ENCODE data around the gene KLHL21.
"Not testable (repeated sequence)": the region's sequence is repeated elsewhere in the genome, so short reads cannot be mapped to it uniquely, and the experiment has no call there.

The KLHL21 gene

GRCh38 chr1:6603238-6603914 is 707 bp upstream of the KLHL21 start:
- Histone ChIP-seq H3K9ac (ENCODE audit: low read length) (peak overlapping the region; percentile 81), H3K4me3 (ENCODE audit: low read depth in 1 of 2, low read length in 2 of 2) (peak overlapping the region; percentile 48 to 69), H3K27ac (ENCODE audit: low read depth, low read length) (peak overlapping the region; percentile 99), H3K9me3 (ENCODE audit: low read length) (no peaks in the 10 kb centered on the region), H3K36me3 (ENCODE audit: insufficient read depth, low read length) (peaks cover 10% of the 10 kb centered on the region), H3K27me3 (ENCODE audit: control insufficient read depth in 1 of 2, insufficient read depth in 2 of 2, low read length in 2 of 2) (no peaks in the 10 kb centered on the region), H3K4me1 (ENCODE audit: insufficient read depth, low read length) (peaks cover 34% of the 10 kb centered on the region)

- Histone ChIP-seq H3K4me3 (ENCODE audit: low read depth in 1 of 2, low read length in 2 of 2) (peak overlapping the region; percentile 96 to 100), H3K27ac (ENCODE audit: low read depth, low read length) (peak overlapping the region; percentile 99), H3K9ac (ENCODE audit: low read length) (peak overlapping the region; percentile 92), H3K36me3 (ENCODE audit: insufficient read depth, low read length) (peaks cover 23% of the 10 kb centered on the region), H3K27me3 (ENCODE audit: control insufficient read depth in 1 of 2, insufficient read depth in 2 of 2, low read length in 2 of 2) (no peaks in the 10 kb centered on the region), H3K4me1 (ENCODE audit: insufficient read depth, low read length) (peaks cover 47% of the 10 kb centered on the region), H3K9me3 (ENCODE audit: low read length) (no peaks in the 10 kb centered on the region)
These were observed 573 bp downstream of the KLHL21 start for GRCh38 chr1:6601923-6602668.

GRCh38 chr1:6601049-6601922 is 1.4 kb downstream of the KLHL21 start:
- Histone ChIP-seq H3K27me3 (ENCODE audit: control insufficient read depth in 1 of 2, insufficient read depth in 2 of 2, low read length in 2 of 2) (no peaks in the 10 kb centered on the region), H3K27ac (ENCODE audit: low read depth, low read length) (peak overlapping the region; percentile 99), H3K4me1 (ENCODE audit: insufficient read depth, low read length) (peaks cover 55% of the 10 kb centered on the region), H3K9ac (ENCODE audit: low read length) (peak overlapping the region; percentile 92), H3K4me3 (ENCODE audit: low read depth in 1 of 2, low read length in 2 of 2) (peak overlapping the region; percentile 96 to 100), H3K9me3 (ENCODE audit: low read length) (no peaks in the 10 kb centered on the region), H3K36me3 (ENCODE audit: insufficient read depth, low read length) (peaks cover 31% of the 10 kb centered on the region)

GRCh38 chr1:6600410-6601048 is 2.1 kb downstream of the KLHL21 start:
- Histone ChIP-seq H3K9me3 (ENCODE audit: low read length) (no peaks in the 10 kb centered on the region), H3K4me3 (ENCODE audit: low read depth in 1 of 2, low read length in 2 of 2) (peak overlapping the region; percentile 96 to 100), H3K27ac (ENCODE audit: low read depth, low read length) (peak overlapping the region; percentile 99), H3K9ac (ENCODE audit: low read length) (peak overlapping the region; percentile 92), H3K4me1 (ENCODE audit: insufficient read depth, low read length) (peaks cover 61% of the 10 kb centered on the region), H3K27me3 (ENCODE audit: control insufficient read depth in 1 of 2, insufficient read depth in 2 of 2, low read length in 2 of 2) (no peaks in the 10 kb centered on the region), H3K36me3 (ENCODE audit: insufficient read depth, low read length) (peaks cover 39% of the 10 kb centered on the region)

GRCh38 chr1:6599991-6600390 is 2.7 kb downstream of the KLHL21 start:
- peaks cover 56% of the 10 kb centered on the region for H3K4me1 ChIP-seq (ENCODE audit: insufficient read depth, low read length)
- peak overlapping the region; percentile 99 for H3K27ac ChIP-seq (ENCODE audit: low read depth, low read length)
- H3K27me3 ChIP-seq (ENCODE audit: control insufficient read depth in 1 of 2, insufficient read depth in 2 of 2, low read length in 2 of 2); H3K9me3 ChIP-seq (ENCODE audit: low read length): not testable (repeated sequence)
- peak overlapping the region; percentile 96 to 100 for H3K4me3 ChIP-seq (ENCODE audit: low read depth in 1 of 2, low read length in 2 of 2)
- peaks cover 44% of the 10 kb centered on the region for H3K36me3 ChIP-seq (ENCODE audit: insufficient read depth, low read length)
- peak overlapping the region; percentile 92 for H3K9ac ChIP-seq (ENCODE audit: low read length)

DNA sequence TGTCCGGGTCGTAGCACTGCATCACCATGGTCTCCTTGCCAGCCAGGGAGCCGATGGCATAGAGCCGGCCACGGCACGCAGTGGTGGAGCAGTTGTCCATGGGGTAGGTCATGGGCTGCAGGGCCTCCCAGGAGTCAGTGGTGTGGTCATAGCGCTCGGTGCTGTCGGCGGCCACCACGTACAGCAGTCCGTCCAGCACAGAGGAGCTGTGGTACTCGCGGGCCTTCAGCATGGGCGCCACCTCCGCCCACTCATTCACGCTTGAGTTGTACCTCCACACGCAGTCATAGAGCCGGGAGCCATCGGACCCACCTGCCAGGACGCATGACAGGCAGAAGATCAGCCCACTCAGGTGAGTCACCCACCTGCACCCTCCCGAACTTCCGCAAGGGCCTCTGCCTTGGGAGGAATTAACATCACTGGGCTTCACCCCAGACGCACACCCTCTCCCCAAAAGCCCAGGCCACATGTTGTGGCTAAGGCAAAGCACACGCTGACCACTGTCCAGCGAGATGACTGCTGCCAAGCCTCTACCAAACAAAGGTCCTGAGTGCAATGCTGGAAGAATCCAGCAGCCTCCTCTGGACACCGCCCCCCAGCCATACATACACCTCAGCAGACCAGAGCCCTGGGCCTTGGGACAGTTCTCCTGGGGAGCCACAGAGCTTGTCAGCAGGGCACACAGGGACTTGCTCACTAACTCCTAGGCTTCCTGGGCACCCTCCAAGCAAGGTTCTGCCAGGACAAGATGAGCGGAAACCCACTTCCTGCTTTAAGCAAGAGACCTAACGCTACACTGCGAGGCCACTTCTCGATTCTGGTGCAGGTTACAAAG is 3.3 kb downstream of the KLHL21 start:
- H3K9ac ChIP-seq (ENCODE audit: low read length): peak overlapping the region; percentile 68
- H3K27me3 ChIP-seq (ENCODE audit: control insufficient read depth in 1 of 2, insufficient read depth in 2 of 2, low read length in 2 of 2): no peaks in the 10 kb centered on the region
- peaks cover 51% of the 10 kb centered on the region for H3K36me3 ChIP-seq (ENCODE audit: insufficient read depth, low read length)
- no peaks in the 10 kb centered on the region for H3K9me3 ChIP-seq (ENCODE audit: low read length)
- H3K27ac ChIP-seq (ENCODE audit: low read depth, low read length): no peak overlapping the region
- peaks cover 50% of the 10 kb centered on the region for H3K4me1 ChIP-seq (ENCODE audit: insufficient read depth, low read length)
- H3K4me3 ChIP-seq (ENCODE audit: low read depth in 1 of 2, low read length in 2 of 2): peak overlapping the region in 1 of 2 donors; percentile 100

GRCh38 chr1:6597777-6598131 is 4.9 kb downstream of the KLHL21 start:
- H3K36me3 ChIP-seq (ENCODE audit: insufficient read depth, low read length): peaks cover 67% of the 10 kb centered on the region
- H3K4me3 ChIP-seq (ENCODE audit: low read depth in 1 of 2, low read length in 2 of 2): no peak overlapping the region
- H3K9ac ChIP-seq (ENCODE audit: low read length): no peak overlapping the region
- H3K4me1 ChIP-seq (ENCODE audit: insufficient read depth, low read length): peaks cover 39% of the 10 kb centered on the region
- H3K27me3 ChIP-seq (ENCODE audit: control insufficient read depth in 1 of 2, insufficient read depth in 2 of 2, low read length in 2 of 2): no peaks in the 10 kb centered on the region
- no peak overlapping the region for H3K27ac ChIP-seq (ENCODE audit: low read depth, low read length)
- H3K9me3 ChIP-seq (ENCODE audit: low read length): no peaks in the 10 kb centered on the region

DNA sequence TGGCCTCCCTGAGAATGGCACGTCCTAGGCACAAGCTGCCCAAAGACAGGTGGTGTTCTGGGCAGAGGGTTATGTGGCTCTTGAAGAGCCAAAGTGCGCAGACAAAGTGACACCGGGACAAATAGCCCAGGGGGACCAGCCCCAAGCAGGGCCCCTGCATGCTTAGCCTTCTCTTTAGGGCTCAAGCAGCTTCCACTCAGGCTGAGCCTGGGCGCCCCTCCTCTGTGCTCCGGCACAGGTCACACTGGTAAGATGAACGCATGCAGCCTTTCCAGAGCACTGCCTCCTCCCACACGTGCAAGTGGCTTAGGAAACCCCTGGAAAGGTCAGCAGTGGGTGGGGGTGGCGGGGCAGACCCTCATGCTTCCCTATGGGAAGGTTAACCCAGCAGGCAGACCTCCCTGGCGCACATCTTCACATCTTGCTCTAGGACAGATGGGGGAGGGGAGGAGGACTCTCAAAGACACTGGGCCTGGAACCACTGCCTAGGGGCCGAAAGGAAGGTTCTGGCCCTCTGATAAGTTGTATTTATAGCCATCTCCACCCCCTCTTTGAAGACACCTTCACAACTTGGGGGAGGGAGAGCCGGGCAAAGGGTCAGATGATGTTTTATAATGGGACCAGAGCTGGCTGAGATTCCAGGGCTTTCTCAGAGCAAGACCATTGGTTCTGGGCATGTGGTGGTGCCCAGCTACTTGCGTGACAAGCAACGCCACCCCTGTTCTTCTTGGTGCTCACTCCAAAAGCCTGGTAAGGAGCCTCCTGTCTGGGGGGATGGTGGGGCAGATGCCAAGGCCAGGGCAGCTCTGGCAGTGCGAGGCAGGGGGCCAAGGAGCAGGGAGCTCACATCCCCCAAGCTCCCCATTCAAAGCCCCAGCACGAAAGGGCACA is 5.5 kb downstream of the KLHL21 start:
- peak overlapping the region; percentile 27 for H3K27ac ChIP-seq (ENCODE audit: low read depth, low read length)
- H3K27me3 ChIP-seq (ENCODE audit: control insufficient read depth in 1 of 2, insufficient read depth in 2 of 2, low read length in 2 of 2): no peaks in the 10 kb centered on the region
- H3K36me3 ChIP-seq (ENCODE audit: insufficient read depth, low read length): peaks cover 73% of the 10 kb centered on the region
- peaks cover 39% of the 10 kb centered on the region for H3K4me1 ChIP-seq (ENCODE audit: insufficient read depth, low read length)
- H3K4me3 ChIP-seq (ENCODE audit: low read depth in 1 of 2, low read length in 2 of 2): peak overlapping the region; percentile 15 to 16
- no peaks in the 10 kb centered on the region for H3K9me3 ChIP-seq (ENCODE audit: low read length)
- H3K9ac ChIP-seq (ENCODE audit: low read length): no peak overlapping the region

DNA sequence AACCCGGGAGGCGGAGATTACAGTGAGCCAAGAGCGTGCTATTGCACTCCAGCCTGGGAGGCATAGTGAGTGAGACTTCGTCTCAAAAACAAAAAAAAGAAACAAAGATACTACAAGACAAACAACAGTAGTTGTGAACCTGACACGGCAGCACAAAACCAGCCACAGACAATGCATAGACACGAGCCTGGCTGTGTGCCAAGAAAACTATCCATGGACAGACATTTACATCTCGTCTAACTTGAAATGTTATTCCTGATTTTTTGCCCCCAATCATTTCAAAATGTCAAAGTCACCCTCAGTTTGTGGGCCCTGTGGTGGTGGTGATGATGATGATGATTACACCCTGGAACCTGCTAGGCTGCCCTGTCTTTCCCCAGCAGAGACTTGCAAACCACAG is 6.3 kb downstream of the KLHL21 start:
- peaks cover 80% of the 10 kb centered on the region for H3K36me3 ChIP-seq (ENCODE audit: insufficient read depth, low read length)
- H3K27me3 ChIP-seq (ENCODE audit: control insufficient read depth in 1 of 2, insufficient read depth in 2 of 2, low read length in 2 of 2): no peaks in the 10 kb centered on the region
- H3K9ac ChIP-seq (ENCODE audit: low read length): no peak overlapping the region
- peak overlapping the region; percentile 15 to 16 for H3K4me3 ChIP-seq (ENCODE audit: low read depth in 1 of 2, low read length in 2 of 2)
- peaks cover 39% of the 10 kb centered on the region for H3K4me1 ChIP-seq (ENCODE audit: insufficient read depth, low read length)
- peak overlapping the region; percentile 12 for H3K27ac ChIP-seq (ENCODE audit: low read depth, low read length)
- H3K9me3 ChIP-seq (ENCODE audit: low read length): no peaks in the 10 kb centered on the region

Measured in muscle layer of colon (tissue), 2 donors.